Erythroblast (primary cell): ENCODE results near the gene PCNX4.

Experiments
- GATA1 ChIP-seq: IDR thresholded peaks from 2 replicates; pipeline ENCODE4 v1.6.1; 2011; ENCODE audit warnings: low read depth, mild to moderate bottlenecking, control low read depth, low read length, moderate library complexity
- POLR2A ChIP-seq: IDR thresholded peaks from 2 replicates; pipeline ENCODE4 v1.6.1; 2011; ENCODE audit warnings: mild to moderate bottlenecking, low read length

- no peak for TF ChIP-seq POLR2A
- TF ChIP-seq GATA1: no peak
Measured at GRCh38 chr14:60189923-60190840, 98.5 kb downstream of the PCNX4 start.
